ENCODE data around the gene WFDC1. TPM values are rescaled to one million over a fixed set of nuclear protein-coding genes. Genes with fewer than 3 reads are reported as not detected.

WFDC1 gene
- total and polyA plus RNA-seq, 4 donors = 3.8 to 10.4 (median 9.2) TPM

DNA sequence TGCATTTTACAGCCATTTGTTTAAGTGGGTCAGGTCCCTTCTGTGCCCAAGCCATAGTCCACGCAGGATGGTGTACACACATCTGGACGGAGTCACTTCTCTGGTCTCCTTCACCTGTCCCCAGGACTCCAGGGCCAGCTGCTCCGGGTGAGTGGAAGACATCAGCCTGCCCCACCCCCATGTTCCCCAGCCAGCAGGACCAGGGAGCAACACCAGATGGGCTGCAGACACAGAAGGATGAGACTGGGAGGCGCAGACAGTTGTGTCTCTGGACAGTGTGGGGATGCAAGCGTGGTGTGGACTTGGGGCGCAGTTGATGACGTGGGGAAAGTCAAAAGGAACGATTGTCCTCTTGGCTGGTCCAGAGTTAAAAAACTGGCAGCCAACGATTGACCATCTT is 24.6 kb upstream of the WFDC1 start:
- peaks cover 7% of the 10 kb centered on the region for H3K4me1 ChIP-seq (ENCODE audit: control insufficient read depth, insufficient read depth, low read length)
- no peaks in the 10 kb centered on the region for H3K9me3 ChIP-seq (ENCODE audit: control insufficient read depth, insufficient read depth, low read length)
- H3K27me3 ChIP-seq (ENCODE audit: control insufficient read depth, insufficient read depth, low read length) = no peaks in the 10 kb centered on the region
- no peak overlapping the region for H3K4me3 ChIP-seq (ENCODE audit: low read depth, low read length)
- H3K27ac ChIP-seq (ENCODE audit: low read depth, low read length) = no peak overlapping the region
- DNase-seq (ENCODE audit: low read depth in 4 of 6, low spot score in 6 of 6) = no peak
- WGBS (ENCODE audit: insufficient coverage) = 89% methylated on average over 9 of the region's 9 CpGs
- H3K36me3 ChIP-seq (ENCODE audit: control insufficient read depth, insufficient read depth, low read length) = no peaks in the 10 kb centered on the region

DNA sequence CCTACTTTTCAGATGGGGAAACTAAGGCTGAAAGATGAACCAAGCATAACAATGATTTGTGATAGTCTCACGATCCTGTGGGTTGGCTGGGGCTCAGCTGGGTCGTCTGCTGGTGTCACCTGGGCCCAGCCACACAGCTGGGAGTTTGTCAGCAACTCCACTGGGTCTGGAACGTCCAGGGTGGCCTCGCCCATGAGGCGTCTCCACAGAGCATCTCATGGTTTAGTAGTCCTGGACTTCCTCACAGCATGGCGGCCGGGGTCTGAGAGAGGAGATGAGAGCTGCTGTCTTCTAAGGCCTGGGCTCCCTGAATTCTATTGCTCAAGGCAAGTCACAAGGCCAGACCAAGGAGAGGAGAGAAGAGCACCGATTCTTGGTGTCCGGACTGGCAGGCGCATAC is 24.1 kb upstream of the WFDC1 start:
- H3K4me3 ChIP-seq (ENCODE audit: low read depth, low read length) = no peak overlapping the region
- peaks cover 7% of the 10 kb centered on the region for H3K4me1 ChIP-seq (ENCODE audit: control insufficient read depth, insufficient read depth, low read length)
- H3K27ac ChIP-seq (ENCODE audit: low read depth, low read length) = no peak overlapping the region
- WGBS (ENCODE audit: insufficient coverage) = 91% methylated on average over 10 of the region's 10 CpGs
- no peaks in the 10 kb centered on the region for H3K9me3 ChIP-seq (ENCODE audit: control insufficient read depth, insufficient read depth, low read length)
- no peaks in the 10 kb centered on the region for H3K36me3 ChIP-seq (ENCODE audit: control insufficient read depth, insufficient read depth, low read length)
- no peak for DNase-seq (ENCODE audit: low read depth in 4 of 6, low spot score in 6 of 6)
- no peaks in the 10 kb centered on the region for H3K27me3 ChIP-seq (ENCODE audit: control insufficient read depth, insufficient read depth, low read length)

- Histone ChIP-seq H3K4me1 (ENCODE audit: control insufficient read depth, insufficient read depth, low read length) (peaks cover 7% of the 10 kb centered on the region), H3K4me3 (ENCODE audit: low read depth, low read length) (no peak overlapping the region), H3K27me3 (ENCODE audit: control insufficient read depth, insufficient read depth, low read length) (no peaks in the 10 kb centered on the region), H3K9me3 (ENCODE audit: control insufficient read depth, insufficient read depth, low read length) (no peaks in the 10 kb centered on the region), H3K27ac (ENCODE audit: low read depth, low read length) (no peak overlapping the region), H3K36me3 (ENCODE audit: control insufficient read depth, insufficient read depth, low read length) (no peaks in the 10 kb centered on the region)
- WGBS (ENCODE audit: insufficient coverage) = 83% methylated on average over 1 of the region's 1 CpG
- no peak for DNase-seq (ENCODE audit: low read depth in 4 of 6, low spot score in 6 of 6)
These were observed 23.6 kb upstream of the WFDC1 start for GRCh38 chr16:84271037-84271436.

GRCh38 chr16:84271866-84272265 is 22.8 kb upstream of the WFDC1 start:
- DNase-seq (ENCODE audit: low read depth in 4 of 6, low spot score in 6 of 6) = no peak
- Histone ChIP-seq H3K4me3 (ENCODE audit: low read depth, low read length) (no peak overlapping the region), H3K36me3 (ENCODE audit: control insufficient read depth, insufficient read depth, low read length) (no peaks in the 10 kb centered on the region), H3K27me3 (ENCODE audit: control insufficient read depth, insufficient read depth, low read length) (no peaks in the 10 kb centered on the region), H3K4me1 (ENCODE audit: control insufficient read depth, insufficient read depth, low read length) (peaks cover 4% of the 10 kb centered on the region), H3K27ac (ENCODE audit: low read depth, low read length) (no peak overlapping the region), H3K9me3 (ENCODE audit: control insufficient read depth, insufficient read depth, low read length) (no peaks in the 10 kb centered on the region)
- 76% methylated on average over 4 of the region's 4 CpGs for WGBS (ENCODE audit: insufficient coverage)

GRCh38 chr16:84272740-84273320 is 21.8 kb upstream of the WFDC1 start:
- H3K36me3 ChIP-seq (ENCODE audit: control insufficient read depth, insufficient read depth, low read length) = no peaks in the 10 kb centered on the region
- 0% methylated on average over 1 of the region's 1 CpG for WGBS (ENCODE audit: insufficient coverage)

GRCh38 chr16:84274515-84274914 is 20.2 kb upstream of the WFDC1 start:
- DNase-seq (ENCODE audit: low read depth in 4 of 6, low spot score in 6 of 6) = no peak
- WGBS (ENCODE audit: insufficient coverage) = 96% methylated on average over 9 of the region's 9 CpGs
- H3K27me3 ChIP-seq (ENCODE audit: control insufficient read depth, insufficient read depth, low read length) = no peaks in the 10 kb centered on the region
- peaks cover 17% of the 10 kb centered on the region for H3K4me1 ChIP-seq (ENCODE audit: control insufficient read depth, insufficient read depth, low read length)
- H3K27ac ChIP-seq (ENCODE audit: low read depth, low read length) = no peak overlapping the region
- no peaks in the 10 kb centered on the region for H3K9me3 ChIP-seq (ENCODE audit: control insufficient read depth, insufficient read depth, low read length)
- H3K4me3 ChIP-seq (ENCODE audit: low read depth, low read length) = no peak overlapping the region
- no peaks in the 10 kb centered on the region for H3K36me3 ChIP-seq (ENCODE audit: control insufficient read depth, insufficient read depth, low read length)

More at GRCh38 chr16:84272740-84273320, 21.8 kb upstream of the WFDC1 start:
- H3K27ac ChIP-seq (ENCODE audit: low read depth, low read length) = no peak overlapping the region
- peaks cover 8% of the 10 kb centered on the region for H3K4me1 ChIP-seq (ENCODE audit: control insufficient read depth, insufficient read depth, low read length)
- H3K27me3 ChIP-seq (ENCODE audit: control insufficient read depth, insufficient read depth, low read length) = no peaks in the 10 kb centered on the region
- H3K4me3 ChIP-seq (ENCODE audit: low read depth, low read length) = no peak overlapping the region
- H3K9me3 ChIP-seq (ENCODE audit: control insufficient read depth, insufficient read depth, low read length) = no peaks in the 10 kb centered on the region
- DNase-seq (ENCODE audit: low read depth in 4 of 6, low spot score in 6 of 6) = no peak

DNA sequence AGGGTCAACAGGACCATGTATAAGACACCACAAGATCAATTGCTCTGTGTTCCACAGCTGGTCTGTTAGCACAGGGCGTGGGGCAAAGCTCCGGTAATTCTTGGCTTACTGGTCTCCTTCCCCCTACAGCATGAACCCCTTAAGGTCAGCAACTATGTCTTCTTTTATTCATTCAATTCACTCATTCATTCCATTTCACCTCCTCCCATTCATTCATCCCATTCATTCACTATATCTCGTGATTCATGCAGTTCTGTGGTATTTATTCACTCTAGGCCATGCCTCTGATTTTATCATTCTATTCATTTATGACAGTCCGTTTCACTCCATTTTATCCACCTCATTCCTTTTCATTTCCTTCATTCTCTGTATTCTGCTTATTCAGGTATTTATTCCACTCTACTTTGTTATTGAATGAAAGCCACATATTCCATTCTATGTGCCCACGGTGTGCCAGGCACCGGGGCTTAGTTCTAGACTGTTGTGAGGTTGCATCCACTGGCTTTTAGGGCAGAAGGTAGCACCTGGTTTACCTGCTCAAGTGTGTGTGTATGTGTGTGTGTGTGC is 19.0 kb upstream of the WFDC1 start:
- Histone ChIP-seq H3K4me3 (ENCODE audit: low read depth, low read length) (no peak overlapping the region), H3K9me3 (ENCODE audit: control insufficient read depth, insufficient read depth, low read length) (no peaks in the 10 kb centered on the region), H3K27me3 (ENCODE audit: control insufficient read depth, insufficient read depth, low read length) (no peaks in the 10 kb centered on the region), H3K36me3 (ENCODE audit: control insufficient read depth, insufficient read depth, low read length) (no peaks in the 10 kb centered on the region), H3K4me1 (ENCODE audit: control insufficient read depth, insufficient read depth, low read length) (peaks cover 24% of the 10 kb centered on the region), H3K27ac (ENCODE audit: low read depth, low read length) (no peak overlapping the region)
- WGBS (ENCODE audit: insufficient coverage) = 82% methylated on average over 4 of the region's 6 CpGs
- no peak for DNase-seq (ENCODE audit: low read depth in 4 of 6, low spot score in 6 of 6)

DNA sequence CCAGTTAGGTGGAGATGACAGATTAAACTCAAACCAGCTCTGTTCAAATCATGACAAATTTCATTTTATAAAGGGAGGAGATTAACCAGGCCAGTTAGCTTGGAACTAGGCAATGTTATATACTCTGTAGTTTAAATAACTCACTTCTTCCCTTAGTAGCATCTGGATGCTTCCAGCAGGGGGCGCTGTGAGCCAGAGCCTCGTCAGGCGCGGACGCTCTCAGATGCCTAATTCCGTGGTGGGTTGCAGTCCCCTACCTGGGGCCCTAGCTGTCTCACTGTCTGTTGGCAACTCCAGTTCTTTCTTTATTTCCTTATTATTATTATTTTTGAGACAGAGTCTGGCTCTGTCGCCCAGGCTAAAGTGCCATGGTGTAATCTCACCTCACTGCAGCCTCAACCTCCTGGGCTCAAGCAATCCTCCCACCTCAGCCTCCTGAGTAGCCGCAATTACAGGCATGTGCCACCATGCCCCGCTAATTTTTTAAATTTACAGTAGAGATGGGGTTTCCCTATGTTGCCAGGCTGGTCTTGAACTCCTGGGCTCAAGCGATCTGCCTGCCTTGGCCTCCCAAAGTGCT is 17.3 kb upstream of the WFDC1 start:
- H3K9me3 ChIP-seq (ENCODE audit: control insufficient read depth, insufficient read depth, low read length) = no peaks in the 10 kb centered on the region
- DNase-seq (ENCODE audit: low read depth in 4 of 6, low spot score in 6 of 6) = peak in 2 of 6 donors; percentile 76 to 81
- 84% methylated on average over 4 of the region's 10 CpGs for WGBS (ENCODE audit: insufficient coverage)
- H3K4me1 ChIP-seq (ENCODE audit: control insufficient read depth, insufficient read depth, low read length) = peaks cover 24% of the 10 kb centered on the region
- no peak overlapping the region for H3K27ac ChIP-seq (ENCODE audit: low read depth, low read length)
- H3K4me3 ChIP-seq (ENCODE audit: low read depth, low read length) = no peak overlapping the region
- H3K36me3 ChIP-seq (ENCODE audit: control insufficient read depth, insufficient read depth, low read length) = no peaks in the 10 kb centered on the region
- H3K27me3 ChIP-seq (ENCODE audit: control insufficient read depth, insufficient read depth, low read length) = no peaks in the 10 kb centered on the region

- DNase-seq (ENCODE audit: low read depth in 4 of 6, low spot score in 6 of 6) = no peak
- Histone ChIP-seq H3K4me1 (ENCODE audit: control insufficient read depth, insufficient read depth, low read length) (peaks cover 25% of the 10 kb centered on the region), H3K36me3 (ENCODE audit: control insufficient read depth, insufficient read depth, low read length) (no peaks in the 10 kb centered on the region), H3K4me3 (ENCODE audit: low read depth, low read length) (no peak overlapping the region), H3K9me3 (ENCODE audit: control insufficient read depth, insufficient read depth, low read length) (no peaks in the 10 kb centered on the region), H3K27ac (ENCODE audit: low read depth, low read length) (no peak overlapping the region), H3K27me3 (ENCODE audit: control insufficient read depth, insufficient read depth, low read length) (peaks cover under 1% of the 10 kb centered on the region)
- 81% methylated on average over 12 of the region's 12 CpGs for WGBS (ENCODE audit: insufficient coverage)
These were observed 16.3 kb upstream of the WFDC1 start for GRCh38 chr16:84278333-84278732.

DNA sequence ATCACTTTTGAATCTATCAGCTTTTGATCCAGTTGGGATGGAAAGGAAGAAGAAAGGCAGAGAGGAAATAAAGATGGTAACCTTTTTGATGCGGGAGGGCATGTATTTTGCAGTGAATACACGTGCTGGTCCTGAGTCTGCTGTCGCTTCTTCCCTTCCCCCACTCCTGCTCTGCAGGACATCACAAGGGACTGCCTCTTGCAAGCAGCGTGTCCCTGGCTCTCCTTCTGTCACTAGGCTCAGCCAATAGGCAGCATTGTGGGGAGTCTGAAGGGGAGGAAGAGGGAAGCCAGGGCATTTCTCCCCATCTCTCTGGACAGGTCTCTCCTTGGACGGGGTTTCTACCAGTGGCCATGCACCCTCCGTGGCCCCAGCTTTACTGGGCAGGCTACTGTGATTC is 15.7 kb upstream of the WFDC1 start:
- WGBS (ENCODE audit: insufficient coverage) = 6% methylated on average over 5 of the region's 6 CpGs
- peak in 2 of 6 donors; percentile 67 to 88 for DNase-seq (ENCODE audit: low read depth in 4 of 6, low spot score in 6 of 6)
- peaks cover 31% of the 10 kb centered on the region for H3K4me1 ChIP-seq (ENCODE audit: control insufficient read depth, insufficient read depth, low read length)
- no peak overlapping the region for H3K4me3 ChIP-seq (ENCODE audit: low read depth, low read length)
- H3K27me3 ChIP-seq (ENCODE audit: control insufficient read depth, insufficient read depth, low read length) = peaks cover 2% of the 10 kb centered on the region
- no peak overlapping the region for H3K27ac ChIP-seq (ENCODE audit: low read depth, low read length)
- no peaks in the 10 kb centered on the region for H3K9me3 ChIP-seq (ENCODE audit: control insufficient read depth, insufficient read depth, low read length)
- no peaks in the 10 kb centered on the region for H3K36me3 ChIP-seq (ENCODE audit: control insufficient read depth, insufficient read depth, low read length)

Data from spinal cord (tissue), 10 donors.